ENCODE results near the gene ZC3H12D. TPM values are rescaled to one million over a fixed set of nuclear protein-coding genes. Genes with fewer than 3 reads are reported as not detected.

ZC3H12D gene
- total and polyA plus RNA-seq, 2 of the 8 experiments (the other 6 are each of a cell fraction or from before 2014, with no cell fraction given): 0.05 to 0.07 TPM

DNA sequence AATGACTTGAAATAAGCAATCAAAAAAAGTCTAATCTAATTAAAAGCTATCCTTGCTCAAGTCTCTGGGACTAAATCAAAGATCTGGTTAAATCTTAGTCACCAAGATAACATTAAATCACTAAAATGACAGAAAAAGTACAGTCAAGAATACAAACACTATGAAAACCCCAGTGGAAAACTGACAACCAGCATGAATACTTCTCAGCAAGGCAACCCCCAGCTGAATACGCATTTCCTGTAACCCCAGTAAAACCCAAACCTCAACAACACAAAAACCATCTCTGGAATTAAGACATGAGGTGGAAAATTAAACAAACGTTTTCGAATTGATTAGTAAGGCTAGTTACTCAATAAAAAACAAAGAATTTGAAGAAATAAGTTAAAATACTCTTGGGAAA is 23.7 kb upstream of the ZC3H12D start (continued):
- no peak for TF ChIP-seq HDAC2 (IDR thresholded peaks at IDR 0.05; ENCODE audit: borderline replicate concordance in 1 of 2, low read depth in 2 of 2, low read length in 2 of 2)
